Measurements from ENCODE around the gene ALDH3A2.

Gene ALDH3A2

GRCh38 chr17:19717031-19717360, 68.4 kb downstream of the ALDH3A2 start:
- no peak for DNase-seq

GRCh38 chr17:19717411-19717908, 68.9 kb downstream of the ALDH3A2 start:
- DNase-seq, result no peak

GRCh38 chr17:19718041-19718612, 69.6 kb downstream of the ALDH3A2 start:
- no peak for DNase-seq

GRCh38 chr17:19718613-19719354, 70.2 kb downstream of the ALDH3A2 start:
- DNase-seq, result no peak

GRCh38 chr17:19719355-19720209, 71.0 kb downstream of the ALDH3A2 start:
- DNase-seq, result no peak

- DNase-seq, result no peak
Measured at GRCh38 chr17:19720210-19720475, 71.6 kb downstream of the ALDH3A2 start.

GRCh38 chr17:19720631-19721426, 72.3 kb downstream of the ALDH3A2 start:
- DNase-seq, result no peak

GRCh38 chr17:19723964-19724363, 75.4 kb downstream of the ALDH3A2 start:
- no peak for DNase-seq

- no peak for DNase-seq
Measured at GRCh38 chr17:19724501-19725420, 76.2 kb downstream of the ALDH3A2 start.

- DNase-seq, result no peak
Measured at GRCh38 chr17:19725486-19725885, 76.9 kb downstream of the ALDH3A2 start.

- no peak for DNase-seq
Measured at GRCh38 chr17:19726631-19727376, 78.3 kb downstream of the ALDH3A2 start.

Data from NCI-H2081 treated with DMSO at 0.1 percent for 48 hours (cell line).